Thymus (tissue), 11 donors: Measurements from ENCODE around the gene SLC22A17. TPM values are rescaled to one million over a fixed set of nuclear protein-coding genes. Genes with fewer than 3 reads are reported as not detected.

Experiments
- DNase-seq, 9 donors: peaks; one replicate each; pipeline ENCODE4 v3.0.0-alpha.2; 2013; ENCODE audit warnings: low spot score in 9 of 9, low read depth in 6 of 9, missing footprints in 1 of 9
- H3K27ac ChIP-seq, 2 donors: one replicate each; pipeline ENCODE4 v1.5.1; 2013; ENCODE audit warnings: control low read depth in 1 of 2, low read depth in 1 of 2, low read length in 1 of 2, mild to moderate bottlenecking in 1 of 2, moderate library complexity in 1 of 2
- H3K27me3 ChIP-seq, 2 donors: one replicate each; pipeline ENCODE4 v1.5.1; 2013; ENCODE audit warnings: low read length in 1 of 2; ENCODE audit not compliant: control insufficient read depth in 2 of 2, insufficient read depth in 1 of 2
- H3K36me3 ChIP-seq, 2 donors: one replicate each; pipeline ENCODE4 v1.5.1; 2013; ENCODE audit warnings: low read length in 1 of 2, mild to moderate bottlenecking in 1 of 2, moderate library complexity in 1 of 2; ENCODE audit not compliant: control insufficient read depth in 2 of 2, insufficient read depth in 2 of 2
- H3K4me1 ChIP-seq, 2 donors: one replicate each; pipeline ENCODE4 v1.5.1; 2013; ENCODE audit warnings: low read length in 2 of 2; ENCODE audit not compliant: control insufficient read depth in 2 of 2, insufficient read depth in 2 of 2
- H3K4me3 ChIP-seq, 2 donors: one replicate each; pipeline ENCODE4 v1.5.1; 2013; ENCODE audit warnings: low read length in 2 of 2, control low read depth in 1 of 2, mild to moderate bottlenecking in 1 of 2
- H3K9me3 ChIP-seq, 2 donors: one replicate each; pipeline ENCODE4 v1.5.1; 2013; ENCODE audit warnings: low read length in 1 of 2, mild to moderate bottlenecking in 1 of 2; ENCODE audit not compliant: control insufficient read depth in 2 of 2, insufficient read depth in 1 of 2
- WGBS: extraction: QIAGEN DNeasy Blood & Tissue Kit; methylation state at CpG from one replicate; pipeline ENCODE4 v1.1.7; 2013; 5-methylcytosine and 5-hydroxymethylcytosine counted together
- polyA plus RNA-seq: library from polyadenylated mRNA; stranded (reverse); fragments of 200-250 nt; gene quantifications from one replicate; pipeline ENCODE4 v1.2.3, GENCODE V29; 2013
- total RNA-seq: library from RNA; stranded (reverse); fragments of 120-200 nt; gene quantifications from one replicate; pipeline ENCODE4 v1.2.4, GENCODE V29; 2013
- donor health status: healthy.

Gene SLC22A17
- total and polyA plus RNA-seq, 2 donors, result 1.2 to 6.3 TPM

GRCh38 chr14:23366426-23366921, 13.8 kb upstream of the SLC22A17 start:
- H3K27ac ChIP-seq, result peak overlapping the region in 1 of 2 donors; percentile 26
- no peaks in the 10 kb centered on the region for H3K36me3 ChIP-seq
- H3K27me3 ChIP-seq, result peaks cover 41 to 80% of the 10 kb centered on the region in 2 donors
- no peak for DNase-seq
- H3K4me1 ChIP-seq, result no peaks in the 10 kb centered on the region
- H3K4me3 ChIP-seq, result no peak overlapping the region
- WGBS, result 74% methylated on average over 34 of the region's 34 CpGs
- H3K9me3 ChIP-seq, result peaks cover 0 to 4% of the 10 kb centered on the region in 2 donors

GRCh38 chr14:23365732-23366425, 13.2 kb upstream of the SLC22A17 start:
- Histone ChIP-seq H3K4me3 (peak overlapping the region in 1 of 2 donors; percentile 2), H3K36me3 (no peaks in the 10 kb centered on the region), H3K4me1 (no peaks in the 10 kb centered on the region), H3K9me3 (peaks cover 0 to 4% of the 10 kb centered on the region in 2 donors), H3K27ac (peak overlapping the region; percentile 55 to 77), H3K27me3 (peaks cover 41 to 81% of the 10 kb centered on the region in 2 donors)
- no peak for DNase-seq
- 6% methylated on average over 49 of the region's 51 CpGs for WGBS

GRCh38 chr14:23365036-23365731, 12.5 kb upstream of the SLC22A17 start, which contains the start of gene EFS:
Gene EFS (minus strand): TSS chr14:23365172. CDS start chr14:23365025, 147 bp downstream.
- H3K4me1 ChIP-seq, result no peaks in the 10 kb centered on the region
- 3% methylated on average over 74 of the region's 74 CpGs for WGBS
- H3K9me3 ChIP-seq, result peaks cover 0 to 4% of the 10 kb centered on the region in 2 donors
- H3K4me3 ChIP-seq, result peak within 1 kb of the TSS; percentile 5 to 22
- H3K27me3 ChIP-seq, result peaks cover 41 to 76% of the 10 kb centered on the region in 2 donors
- DNase-seq, result no peak
- H3K27ac ChIP-seq, result peak within 1 kb of the TSS; percentile 55 to 77
- H3K36me3 ChIP-seq, result no peaks in the 10 kb centered on the region

GRCh38 chr14:23364164-23365035, 11.7 kb upstream of the SLC22A17 start:
- 34% methylated on average over 21 of the region's 21 CpGs for WGBS
- peaks cover 0 to 4% of the 10 kb centered on the region in 2 donors for H3K9me3 ChIP-seq
- H3K4me1 ChIP-seq, result no peaks in the 10 kb centered on the region
- H3K27me3 ChIP-seq, result peaks cover 41 to 76% of the 10 kb centered on the region in 2 donors
- no peak for DNase-seq
- H3K4me3 ChIP-seq, result peak overlapping the region in 1 of 2 donors; percentile 22
- peak overlapping the region in 1 of 2 donors; percentile 36 for H3K27ac ChIP-seq
- H3K36me3 ChIP-seq, result no peaks in the 10 kb centered on the region

- Histone ChIP-seq H3K4me3 (no peak overlapping the region), H3K9me3 (peaks cover 0 to 4% of the 10 kb centered on the region in 2 donors), H3K27ac (no peak overlapping the region), H3K36me3 (no peaks in the 10 kb centered on the region), H3K4me1 (no peaks in the 10 kb centered on the region), H3K27me3 (peaks cover 38 to 66% of the 10 kb centered on the region in 2 donors)
- no peak for DNase-seq
- 93% methylated on average over 3 of the region's 3 CpGs for WGBS
Observed at GRCh38 chr14:23362200-23362599, 9.5 kb upstream of the SLC22A17 start.

- DNase-seq, result no peak
- Histone ChIP-seq H3K36me3 (no peaks in the 10 kb centered on the region), H3K9me3 (peaks cover 0 to 3% of the 10 kb centered on the region in 2 donors), H3K27me3 (peaks cover 35 to 65% of the 10 kb centered on the region in 2 donors), H3K27ac (no peak overlapping the region), H3K4me3 (no peak overlapping the region), H3K4me1 (no peaks in the 10 kb centered on the region)
- WGBS, result 87% methylated on average over 6 of the region's 6 CpGs
Observed at GRCh38 chr14:23361763-23362162, 9.1 kb upstream of the SLC22A17 start.

GRCh38 chr14:23361320-23361719, 8.6 kb upstream of the SLC22A17 start:
- H3K9me3 ChIP-seq, result no peaks in the 10 kb centered on the region
- H3K4me3 ChIP-seq, result no peak overlapping the region
- no peak overlapping the region for H3K27ac ChIP-seq
- peaks cover 31 to 64% of the 10 kb centered on the region in 2 donors for H3K27me3 ChIP-seq
- DNase-seq, result no peak
- H3K36me3 ChIP-seq, result no peaks in the 10 kb centered on the region
- H3K4me1 ChIP-seq, result no peaks in the 10 kb centered on the region

GRCh38 chr14:23360496-23360895, 7.8 kb upstream of the SLC22A17 start:
- DNase-seq, result no peak
- WGBS, result 88% methylated on average over 11 of the region's 11 CpGs

More at GRCh38 chr14:23360496-23360895, 7.8 kb upstream of the SLC22A17 start:
- no peak overlapping the region for H3K27ac ChIP-seq
- no peak overlapping the region for H3K4me3 ChIP-seq
- H3K27me3 ChIP-seq, result peaks cover 28 to 63% of the 10 kb centered on the region in 2 donors
- no peaks in the 10 kb centered on the region for H3K36me3 ChIP-seq
- H3K4me1 ChIP-seq, result no peaks in the 10 kb centered on the region
- no peaks in the 10 kb centered on the region for H3K9me3 ChIP-seq
